Measurements from ENCODE around the gene DOCK10. TPM values are rescaled to one million over a fixed set of nuclear protein-coding genes. Genes with fewer than 3 reads are reported as not detected.

The DOCK10 gene
- total and polyA plus RNA-seq, 10 of the 15 experiments (the other 5 are each of a cell fraction or from before 2014, with no cell fraction given) = 16.9 to 120 (median 85.5) TPM

- TF ChIP-seq POLR2AphosphoS5 (IDR thresholded peaks at IDR 0.05; ENCODE audit: low read length) = no peak
- TF ChIP-seq SUPT20H (IDR thresholded peaks at IDR 0.05; ENCODE audit: borderline replicate concordance, control insufficient read depth, low read depth, low read length) = no peak
- no peak for TF ChIP-seq KDM1A (IDR thresholded peaks at IDR 0.05; ENCODE audit: borderline replicate concordance)
- TF ChIP-seq CEBPZ (IDR thresholded peaks at IDR 0.05; ENCODE audit: low read depth, low read length) = no peak
- no peak for TF ChIP-seq SKIL (IDR thresholded peaks at IDR 0.05; ENCODE audit: low read depth, poor library complexity, severe bottlenecking)
- TF ChIP-seq TCF12 (IDR thresholded peaks at IDR 0.05; ENCODE audit: low read depth, low read length) = no peak
- TF ChIP-seq PKNOX1 (IDR thresholded peaks at IDR 0.05) = peak; percentile 22; the same call in 1 of the 2 replicates
- TF ChIP-seq EED (IDR thresholded peaks at IDR 0.05; ENCODE audit: low read depth) = peak; percentile 62
- no peak for TF ChIP-seq FOS (IDR thresholded peaks at IDR 0.05; ENCODE audit: borderline replicate concordance, extremely low read depth, insufficient read length)
- TF ChIP-seq CEBPB (IDR thresholded peaks at IDR 0.05; ENCODE audit: borderline replicate concordance in 1 of 2, low read depth in 2 of 2, low read length in 2 of 2) = no peak
- TF ChIP-seq NR2F1 (conservative IDR thresholded peaks at IDR 0.05) = no peak
- TF ChIP-seq ZNF207 (IDR thresholded peaks at IDR 0.05; ENCODE audit: borderline replicate concordance) = no peak
- no peak for TF ChIP-seq BRCA1 (IDR thresholded peaks at IDR 0.05; ENCODE audit: low read depth, low read length)
- TF ChIP-seq ZBED1 (IDR thresholded peaks at IDR 0.05; ENCODE audit: borderline replicate concordance) = peak; percentile 61; the same call in 1 of the 2 replicates
- TF ChIP-seq MAX (IDR thresholded peaks at IDR 0.05; ENCODE audit: low read depth, low read length) = no peak
- TF ChIP-seq USF2 (IDR thresholded peaks at IDR 0.05; ENCODE audit: borderline replicate concordance, low read depth, low read length) = no peak
- no peak for TF ChIP-seq SP1 (IDR thresholded peaks at IDR 0.05; ENCODE audit: low read depth, low read length)
- no peak for TF ChIP-seq TAF1 (IDR thresholded peaks at IDR 0.05; ENCODE audit: borderline replicate concordance, low read depth, low read length)
- TF ChIP-seq ATF7 (IDR thresholded peaks at IDR 0.05; ENCODE audit: low read depth) = no peak
- no peak for TF ChIP-seq NKRF (conservative IDR thresholded peaks at IDR 0.05)
Measured at GRCh38 chr2:224951723-224952481, 90.4 kb downstream of the DOCK10 start (continued).
